ENCODE measurements around the gene MMP3.
"Not testable (repeated sequence)": the region's sequence is repeated elsewhere in the genome, so short reads cannot be mapped to it uniquely, and the experiment has no call there.

Gene MMP3

GRCh38 chr11:102843489-102843888, at the start of gene MMP3:
Gene MMP3 (minus strand): TSS chr11:102843609. CDS start chr11:102843546, 63 bp downstream.
- H3K4me3 ChIP-seq (ENCODE audit: low read length) = no peak within 1 kb of the TSS
- H3K36me3 ChIP-seq (ENCODE audit: control insufficient read depth, low read depth, low read length) = no peaks in the 10 kb centered on the region
- no peaks in the 10 kb centered on the region for H3K27me3 ChIP-seq (ENCODE audit: control insufficient read depth, insufficient read depth, low read length)
- H3K4me1 ChIP-seq (ENCODE audit: control insufficient read depth, low read depth, low read length) = no peaks in the 10 kb centered on the region
- H3K9ac ChIP-seq (ENCODE audit: low read length) = no peak within 1 kb of the TSS
- H3K27ac ChIP-seq (ENCODE audit: low read length) = no peak within 1 kb of the TSS
- H3K9me3 ChIP-seq (ENCODE audit: control insufficient read depth, low read depth, low read length) = no peaks in the 10 kb centered on the region

- Histone ChIP-seq H3K4me1 (ENCODE audit: control insufficient read depth, low read depth, low read length) (no peaks in the 10 kb centered on the region), H3K9me3 (ENCODE audit: control insufficient read depth, low read depth, low read length) (no peaks in the 10 kb centered on the region), H3K4me3 (ENCODE audit: low read length) (no peak overlapping the region), H3K27ac (ENCODE audit: low read length) (no peak overlapping the region), H3K36me3 (ENCODE audit: control insufficient read depth, low read depth, low read length) (no peaks in the 10 kb centered on the region), H3K27me3 (ENCODE audit: control insufficient read depth, insufficient read depth, low read length) (no peaks in the 10 kb centered on the region), H3K9ac (ENCODE audit: low read length) (no peak overlapping the region)
Measured at GRCh38 chr11:102891736-102892135, 48.3 kb upstream of the MMP3 start.

GRCh38 chr11:102886999-102887398, 43.6 kb upstream of the MMP3 start:
- no peak overlapping the region for H3K27ac ChIP-seq (ENCODE audit: low read length)
- no peaks in the 10 kb centered on the region for H3K27me3 ChIP-seq (ENCODE audit: control insufficient read depth, insufficient read depth, low read length)
- H3K4me3 ChIP-seq (ENCODE audit: low read length) = no peak overlapping the region
- no peaks in the 10 kb centered on the region for H3K4me1 ChIP-seq (ENCODE audit: control insufficient read depth, low read depth, low read length)
- H3K36me3 ChIP-seq (ENCODE audit: control insufficient read depth, low read depth, low read length) = no peaks in the 10 kb centered on the region
- no peak overlapping the region for H3K9ac ChIP-seq (ENCODE audit: low read length)
- no peaks in the 10 kb centered on the region for H3K9me3 ChIP-seq (ENCODE audit: control insufficient read depth, low read depth, low read length)

DNA sequence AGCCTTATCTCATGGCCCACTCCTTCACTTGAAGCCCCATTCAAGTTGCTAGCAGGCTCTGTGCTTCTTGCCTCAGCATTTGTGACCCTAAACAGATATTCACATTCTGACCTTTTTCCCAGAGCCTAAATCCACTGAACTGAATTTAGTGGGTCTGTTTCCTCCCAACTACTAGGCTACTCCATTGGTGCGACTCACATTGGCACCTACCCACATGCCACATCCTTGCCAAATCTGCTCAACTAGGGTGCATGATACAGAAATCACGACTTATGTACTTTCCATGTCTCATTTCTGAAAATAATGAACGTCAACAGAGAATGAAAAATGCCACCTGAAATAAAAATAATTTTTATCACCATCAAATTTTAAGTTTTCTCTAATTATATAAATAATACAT, 39.7 kb upstream of the MMP3 start:
- Histone ChIP-seq H3K27me3 (ENCODE audit: control insufficient read depth, insufficient read depth, low read length) (no peaks in the 10 kb centered on the region), H3K9me3 (ENCODE audit: control insufficient read depth, low read depth, low read length) (no peaks in the 10 kb centered on the region), H3K4me1 (ENCODE audit: control insufficient read depth, low read depth, low read length) (no peaks in the 10 kb centered on the region), H3K9ac (ENCODE audit: low read length) (no peak overlapping the region), H3K27ac (ENCODE audit: low read length) (no peak overlapping the region), H3K4me3 (ENCODE audit: low read length) (no peak overlapping the region), H3K36me3 (ENCODE audit: control insufficient read depth, low read depth, low read length) (no peaks in the 10 kb centered on the region)

- Histone ChIP-seq H3K27ac (ENCODE audit: low read length) (no peak overlapping the region), H3K36me3 (ENCODE audit: control insufficient read depth, low read depth, low read length) (no peaks in the 10 kb centered on the region), H3K4me3 (ENCODE audit: low read length) (no peak overlapping the region), H3K9me3 (ENCODE audit: control insufficient read depth, low read depth, low read length) (no peaks in the 10 kb centered on the region), H3K4me1 (ENCODE audit: control insufficient read depth, low read depth, low read length) (no peaks in the 10 kb centered on the region), H3K27me3 (ENCODE audit: control insufficient read depth, insufficient read depth, low read length) (no peaks in the 10 kb centered on the region), H3K9ac (ENCODE audit: low read length) (no peak overlapping the region)
Measured at GRCh38 chr11:102882389-102883024, 39.1 kb upstream of the MMP3 start.

DNA sequence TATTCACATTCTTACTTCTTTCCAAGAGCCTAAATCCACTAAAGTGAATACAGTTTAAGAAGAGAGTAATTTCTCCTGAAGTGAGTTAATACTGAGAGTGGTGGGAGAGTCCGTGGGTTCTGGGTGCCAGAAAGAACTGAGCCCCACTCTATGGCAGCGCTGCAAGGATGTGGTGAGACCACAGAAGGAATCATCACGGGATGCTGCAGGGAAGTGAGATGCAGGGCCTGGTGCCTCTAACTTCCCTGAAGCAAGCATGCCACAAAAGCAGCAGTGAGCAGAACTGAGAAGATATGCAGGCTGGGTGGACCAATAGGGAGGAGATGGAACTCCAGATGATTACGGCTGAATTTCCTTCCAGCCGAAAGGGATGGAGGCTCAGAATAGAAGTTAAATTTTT, 36.4 kb upstream of the MMP3 start:
- Histone ChIP-seq H3K4me3 (ENCODE audit: low read length) (no peak overlapping the region), H3K9ac (ENCODE audit: low read length) (no peak overlapping the region), H3K27ac (ENCODE audit: low read length) (no peak overlapping the region), H3K36me3 (ENCODE audit: control insufficient read depth, low read depth, low read length) (no peaks in the 10 kb centered on the region), H3K9me3 (ENCODE audit: control insufficient read depth, low read depth, low read length) (no peaks in the 10 kb centered on the region), H3K27me3 (ENCODE audit: control insufficient read depth, insufficient read depth, low read length) (no peaks in the 10 kb centered on the region), H3K4me1 (ENCODE audit: control insufficient read depth, low read depth, low read length) (no peaks in the 10 kb centered on the region)

DNA sequence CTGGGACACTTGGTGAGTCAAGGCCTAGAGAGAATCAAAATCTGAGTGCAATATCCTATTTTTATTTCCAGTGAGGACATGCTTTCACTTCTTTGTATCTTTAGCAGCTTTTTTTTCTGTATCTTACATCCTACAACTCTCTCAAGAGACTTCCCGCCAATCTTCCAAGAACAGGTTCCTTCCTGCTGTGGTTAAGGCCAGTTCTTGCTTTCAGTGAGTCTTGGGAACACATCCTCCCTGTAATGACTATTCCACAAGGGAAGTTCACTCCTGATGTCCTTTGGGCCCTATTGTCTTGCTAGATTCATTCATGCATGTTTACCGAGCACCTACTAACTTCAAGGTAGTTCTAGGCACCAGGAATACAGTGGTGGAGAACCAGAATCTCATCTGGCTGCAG, 35.2 kb upstream of the MMP3 start:
- H3K4me1 ChIP-seq (ENCODE audit: control insufficient read depth, low read depth, low read length) = no peaks in the 10 kb centered on the region
- H3K9me3 ChIP-seq (ENCODE audit: control insufficient read depth, low read depth, low read length) = no peaks in the 10 kb centered on the region
- H3K36me3 ChIP-seq (ENCODE audit: control insufficient read depth, low read depth, low read length) = no peaks in the 10 kb centered on the region
- no peaks in the 10 kb centered on the region for H3K27me3 ChIP-seq (ENCODE audit: control insufficient read depth, insufficient read depth, low read length)
- no peak overlapping the region for H3K4me3 ChIP-seq (ENCODE audit: low read length)
- H3K9ac ChIP-seq (ENCODE audit: low read length) = no peak overlapping the region
- H3K27ac ChIP-seq (ENCODE audit: low read length) = no peak overlapping the region

GRCh38 chr11:102874852-102875251, 31.4 kb upstream of the MMP3 start, which contains the start of gene MMP12:
Gene MMP12 (minus strand): TSS chr11:102874982. CDS start chr11:102874937, 45 bp downstream.
- Histone ChIP-seq H3K27ac (ENCODE audit: low read length) (no peak within 1 kb of the TSS), H3K36me3 (ENCODE audit: control insufficient read depth, low read depth, low read length) (no peaks in the 10 kb centered on the region), H3K9me3 (ENCODE audit: control insufficient read depth, low read depth, low read length) (no peaks in the 10 kb centered on the region), H3K27me3 (ENCODE audit: control insufficient read depth, insufficient read depth, low read length) (no peaks in the 10 kb centered on the region), H3K4me1 (ENCODE audit: control insufficient read depth, low read depth, low read length) (no peaks in the 10 kb centered on the region), H3K4me3 (ENCODE audit: low read length) (no peak within 1 kb of the TSS), H3K9ac (ENCODE audit: low read length) (no peak within 1 kb of the TSS)

- H3K9me3 ChIP-seq (ENCODE audit: control insufficient read depth, low read depth, low read length); H3K36me3 ChIP-seq (ENCODE audit: control insufficient read depth, low read depth, low read length); H3K9ac ChIP-seq (ENCODE audit: low read length); H3K4me1 ChIP-seq (ENCODE audit: control insufficient read depth, low read depth, low read length); H3K27me3 ChIP-seq (ENCODE audit: control insufficient read depth, insufficient read depth, low read length); H3K27ac ChIP-seq (ENCODE audit: low read length); H3K4me3 ChIP-seq (ENCODE audit: low read length): not testable (repeated sequence)
Measured at GRCh38 chr11:102869354-102869964, 26.1 kb upstream of the MMP3 start.

GRCh38 chr11:102868339-102868738, 24.9 kb upstream of the MMP3 start:
- Histone ChIP-seq H3K27ac (ENCODE audit: low read length) (no peak overlapping the region), H3K36me3 (ENCODE audit: control insufficient read depth, low read depth, low read length) (no peaks in the 10 kb centered on the region), H3K4me1 (ENCODE audit: control insufficient read depth, low read depth, low read length) (no peaks in the 10 kb centered on the region), H3K4me3 (ENCODE audit: low read length) (no peak overlapping the region), H3K27me3 (ENCODE audit: control insufficient read depth, insufficient read depth, low read length) (no peaks in the 10 kb centered on the region), H3K9me3 (ENCODE audit: control insufficient read depth, low read depth, low read length) (no peaks in the 10 kb centered on the region), H3K9ac (ENCODE audit: low read length) (no peak overlapping the region)

- no peak overlapping the region for H3K9ac ChIP-seq (ENCODE audit: low read length)
- no peak overlapping the region for H3K4me3 ChIP-seq (ENCODE audit: low read length)
- no peaks in the 10 kb centered on the region for H3K36me3 ChIP-seq (ENCODE audit: control insufficient read depth, low read depth, low read length)
- no peaks in the 10 kb centered on the region for H3K27me3 ChIP-seq (ENCODE audit: control insufficient read depth, insufficient read depth, low read length)
- no peaks in the 10 kb centered on the region for H3K4me1 ChIP-seq (ENCODE audit: control insufficient read depth, low read depth, low read length)
- no peak overlapping the region for H3K27ac ChIP-seq (ENCODE audit: low read length)
- no peaks in the 10 kb centered on the region for H3K9me3 ChIP-seq (ENCODE audit: control insufficient read depth, low read depth, low read length)
Measured at GRCh38 chr11:102864724-102865123, 21.3 kb upstream of the MMP3 start.

GRCh38 chr11:102853956-102854355, 10.5 kb upstream of the MMP3 start:
- Histone ChIP-seq H3K27me3 (ENCODE audit: control insufficient read depth, insufficient read depth, low read length) (no peaks in the 10 kb centered on the region), H3K9me3 (ENCODE audit: control insufficient read depth, low read depth, low read length) (no peaks in the 10 kb centered on the region), H3K4me3 (ENCODE audit: low read length) (no peak overlapping the region), H3K9ac (ENCODE audit: low read length) (no peak overlapping the region), H3K36me3 (ENCODE audit: control insufficient read depth, low read depth, low read length) (no peaks in the 10 kb centered on the region), H3K27ac (ENCODE audit: low read length) (no peak overlapping the region), H3K4me1 (ENCODE audit: control insufficient read depth, low read depth, low read length) (peaks cover 5% of the 10 kb centered on the region)
